ENCODE results near the gene CR1.
"Not testable (repeated sequence)": the region's sequence is repeated elsewhere in the genome, so short reads cannot be mapped to it uniquely, and the experiment has no call there.

Gene CR1

DNA sequence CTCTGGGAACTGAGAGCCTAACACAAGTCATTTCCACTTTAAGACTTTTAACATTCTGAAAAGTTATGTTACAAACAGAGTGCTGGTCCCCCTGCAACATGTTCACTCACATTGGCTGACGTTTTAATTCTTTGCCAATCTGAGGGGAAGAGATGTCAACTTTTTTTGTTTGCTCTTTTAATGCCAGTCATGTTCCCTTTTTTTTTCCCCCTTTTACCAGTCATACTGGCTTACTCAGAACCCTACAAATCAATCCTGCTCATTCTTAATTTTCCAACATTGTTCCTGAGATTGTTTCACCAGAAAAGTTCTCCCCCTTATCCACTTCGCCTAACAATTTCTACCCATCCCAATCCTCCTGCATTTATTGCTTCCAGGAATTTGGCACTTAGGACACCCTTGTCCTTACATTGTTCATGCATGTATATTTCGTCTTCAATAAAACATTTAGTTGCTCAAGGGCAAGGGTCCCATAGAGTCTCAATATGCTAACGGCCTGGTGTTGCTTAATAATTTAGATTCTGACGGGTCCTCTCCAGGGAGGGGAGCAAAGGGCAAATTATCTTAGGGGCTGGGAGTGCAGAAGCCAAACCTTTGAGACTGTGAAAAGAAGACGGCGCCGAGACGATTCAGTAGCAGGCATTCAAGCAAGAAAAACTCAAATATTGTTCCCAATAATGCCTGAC lies 148.4 kb downstream of the CR1 start:
- no peak for DNase-seq (ENCODE audit: low spot score)

DNA sequence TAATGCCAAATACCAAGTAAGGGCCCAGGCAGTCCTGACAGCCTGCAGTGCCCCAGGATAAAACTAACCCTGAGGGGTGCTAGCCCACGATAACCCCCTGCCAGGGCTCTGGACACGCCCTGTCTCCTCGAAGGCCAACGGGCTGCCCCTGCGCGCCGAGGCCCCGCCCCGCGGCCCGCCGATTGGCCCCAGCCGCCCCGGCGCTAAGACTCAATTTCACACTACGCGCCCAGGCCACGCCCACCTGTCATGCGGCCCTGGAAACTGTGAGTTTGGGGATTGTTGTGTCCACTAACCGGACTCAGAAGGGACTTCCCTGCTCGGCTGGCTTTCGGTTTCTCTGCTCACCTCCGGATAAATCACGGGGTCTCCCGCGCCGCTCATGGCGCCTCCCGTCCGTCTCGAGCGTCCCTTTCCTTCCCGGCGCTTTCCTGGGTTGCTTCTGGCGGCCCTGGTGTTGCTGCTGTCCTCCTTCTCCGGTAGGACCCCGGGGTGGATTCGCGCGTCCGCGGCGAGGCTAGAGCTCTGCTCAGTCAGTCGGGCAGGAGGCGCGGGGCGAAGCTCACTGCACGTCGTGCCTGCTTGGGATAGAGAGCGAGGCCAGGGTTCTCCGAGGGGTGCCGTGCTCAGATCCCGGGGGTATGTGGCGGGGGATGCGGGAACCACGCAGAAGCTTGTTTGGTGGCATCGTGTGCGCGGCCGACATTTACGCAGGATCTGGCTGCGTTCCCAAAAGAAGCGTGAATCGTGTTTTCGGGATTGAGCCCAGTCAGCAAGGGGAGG lies 149.1 kb downstream of the CR1 start, which contains the start of gene CR1L:
TSS of gene CR1L (plus strand) at position 282 of the 783 bp plus-strand sequence. CDS start at position 383, 101 bp downstream.
- DNase-seq (ENCODE audit: low spot score), result no peak

DNA sequence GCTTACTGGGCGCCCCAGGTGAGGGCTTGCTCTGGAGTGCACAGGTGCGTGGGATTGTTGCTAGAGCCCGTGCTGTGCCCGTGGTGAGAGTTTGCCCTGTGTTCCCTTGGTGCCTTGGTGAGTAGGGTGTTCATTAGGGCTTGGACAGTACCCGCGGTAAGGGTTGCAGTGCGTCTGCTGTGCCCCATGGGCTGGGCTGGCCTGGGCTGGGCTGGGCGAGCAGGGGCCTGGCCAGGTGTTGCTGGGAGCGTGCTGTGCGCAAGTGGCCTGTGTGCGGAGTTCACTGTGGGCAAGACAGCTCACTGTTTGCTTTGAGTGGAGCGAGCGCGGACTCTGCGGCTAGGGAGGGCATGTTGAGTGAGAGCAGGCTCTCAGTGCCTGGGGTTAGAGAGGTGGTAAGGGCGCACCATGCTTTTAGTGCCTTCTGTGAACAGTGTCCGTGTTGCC lies 149.7 kb downstream of the CR1 start:
- no peak for DNase-seq (ENCODE audit: low spot score)

DNA sequence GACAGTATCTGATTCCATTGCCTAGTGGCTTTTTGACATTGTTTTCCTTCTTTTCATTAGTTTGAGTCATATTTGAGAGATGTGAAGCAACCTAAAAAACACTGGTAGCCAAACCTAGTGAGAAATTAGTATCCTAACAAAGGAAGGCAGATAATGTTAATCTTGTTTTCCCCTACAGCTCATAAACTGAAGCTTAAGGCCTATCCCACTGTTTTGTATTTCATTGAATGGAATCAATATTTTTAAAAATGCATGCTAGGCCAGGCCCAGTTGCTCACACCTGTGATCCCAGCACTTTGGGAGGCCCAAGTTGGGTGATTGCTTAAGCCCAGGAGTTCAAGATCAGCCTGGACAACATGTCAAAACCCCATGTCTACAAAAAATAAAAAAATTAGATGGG lies 150.2 kb downstream of the CR1 start:
- DNase-seq (ENCODE audit: low spot score), result no peak

DNA sequence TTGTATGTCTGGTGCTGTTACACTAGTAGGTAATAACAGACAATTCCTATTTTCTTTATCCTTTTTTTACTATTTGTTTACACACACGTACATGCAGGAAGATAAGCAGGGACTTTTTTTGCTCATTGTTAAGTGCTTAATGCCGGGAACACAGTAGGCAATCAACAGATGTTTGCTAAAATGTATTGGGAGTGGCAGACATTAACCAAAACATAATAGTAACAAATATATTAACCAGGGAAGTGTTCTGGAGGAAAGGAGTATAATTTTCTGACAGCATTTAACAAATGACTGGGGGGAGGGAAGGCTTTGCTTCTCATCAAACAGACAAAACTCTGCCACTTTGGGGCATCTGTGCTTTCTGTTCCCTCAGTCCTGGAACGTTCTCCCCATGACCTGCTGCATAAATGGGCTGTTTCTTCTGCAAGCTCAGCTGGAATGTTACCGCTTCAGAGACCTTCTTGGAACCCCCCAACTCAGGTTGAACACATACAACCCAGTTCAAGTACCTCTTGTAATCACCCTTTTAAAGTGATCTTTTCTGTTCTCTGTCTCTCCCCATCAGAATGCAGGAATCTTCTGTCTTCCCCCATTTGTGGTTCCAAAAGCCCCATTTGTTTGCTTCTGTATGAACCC lies 151.1 kb downstream of the CR1 start:
- DNase-seq (ENCODE audit: low spot score), result no peak

DNA sequence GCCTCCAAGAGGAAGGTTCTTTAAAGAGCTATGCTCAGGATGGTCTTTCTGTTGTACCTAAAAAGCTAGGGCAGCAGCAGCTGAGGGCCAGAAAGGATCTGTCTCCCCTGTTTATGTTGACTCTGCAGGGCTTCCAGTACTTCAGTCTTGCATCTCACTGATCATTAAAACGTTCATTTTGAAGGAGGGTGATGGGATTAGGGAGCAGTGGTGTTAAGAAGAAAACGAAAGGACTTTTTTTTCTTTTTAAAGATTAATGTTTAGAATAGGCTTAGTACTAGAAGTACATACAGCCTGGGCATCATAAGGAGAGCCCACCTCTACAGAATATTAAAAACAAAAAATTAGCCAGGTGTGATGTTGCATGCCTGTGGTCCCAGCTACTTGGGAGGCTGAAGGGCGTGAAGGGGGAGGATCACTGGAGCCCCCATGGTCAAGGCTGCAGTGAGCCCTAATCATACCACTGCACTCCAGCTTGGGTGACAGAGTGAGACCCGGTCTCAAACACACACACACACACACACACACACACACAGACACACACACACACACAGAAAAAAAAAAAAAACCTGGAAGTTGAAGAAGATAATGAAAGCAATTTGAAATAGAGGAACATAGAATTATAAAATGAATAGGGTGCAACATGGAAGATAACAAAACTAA lies 151.8 kb downstream of the CR1 start:
- no peak for DNase-seq (ENCODE audit: low spot score)

DNA sequence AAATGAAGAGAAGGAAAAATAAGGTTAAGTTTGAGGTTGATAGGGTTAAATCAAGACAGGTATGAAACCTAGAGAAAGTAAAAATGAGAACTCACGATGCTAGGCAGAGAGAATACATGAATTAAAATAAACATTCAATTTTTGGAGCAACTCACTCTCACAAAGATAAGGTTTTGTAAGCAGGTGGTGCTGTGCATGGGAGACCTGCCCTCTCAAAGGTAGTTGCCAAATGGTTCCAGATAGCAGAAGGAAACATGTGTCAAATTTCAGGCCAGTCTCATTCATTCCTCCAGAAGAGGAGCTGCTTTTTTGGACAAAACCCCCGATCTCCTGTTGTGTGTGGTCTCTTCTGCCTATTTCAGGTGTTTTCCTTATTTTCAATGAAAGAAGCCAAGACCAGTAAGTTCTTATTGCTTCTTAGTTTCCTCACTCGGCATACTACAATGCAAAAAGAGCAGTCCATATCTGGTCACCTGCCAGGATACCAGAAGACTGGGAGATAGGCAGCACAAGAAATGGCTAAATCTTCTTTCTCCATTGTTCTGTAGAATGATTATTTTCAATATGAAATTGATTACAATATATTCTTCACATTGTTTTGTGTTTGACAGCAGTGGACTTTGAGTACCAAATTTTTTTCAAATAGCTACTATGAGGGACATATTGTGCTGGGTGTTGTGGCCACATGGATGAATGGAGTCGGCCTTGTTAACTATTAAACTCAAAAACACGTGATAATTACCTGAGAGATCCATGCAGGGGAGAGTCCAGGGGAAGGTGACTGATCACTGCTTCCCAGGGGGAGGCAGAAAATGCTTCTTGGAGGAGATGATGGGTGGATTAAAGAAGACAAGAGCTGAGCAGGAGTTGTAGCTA lies 152.6 kb downstream of the CR1 start:
- DNase-seq (ENCODE audit: low spot score), result no peak

DNA sequence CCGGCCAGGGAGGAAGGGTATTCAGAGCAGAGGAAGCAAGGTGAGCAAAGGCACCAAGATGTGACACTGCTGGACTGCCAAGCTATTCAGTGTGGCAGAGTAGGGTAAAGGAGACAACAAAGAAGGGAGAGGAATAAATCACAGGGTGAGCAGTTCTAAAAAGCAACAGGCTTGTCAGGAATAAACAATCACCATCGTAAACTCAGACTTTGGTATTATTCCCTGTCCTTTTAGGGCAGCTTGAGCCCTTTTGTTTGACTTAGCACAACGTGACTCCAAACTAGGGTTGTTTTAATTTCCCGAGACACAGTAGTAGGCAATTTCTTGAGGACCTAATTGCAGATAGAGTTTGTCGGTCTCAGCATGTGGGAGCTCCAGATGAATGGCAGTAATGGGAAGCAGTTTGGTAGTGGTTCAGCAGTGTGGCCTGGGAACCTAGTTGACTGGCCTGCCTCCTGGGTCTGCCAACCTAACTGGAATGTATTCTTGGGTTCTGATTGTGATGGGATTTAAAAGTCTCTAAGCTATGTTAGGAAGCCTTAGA lies 153.3 kb downstream of the CR1 start:
- DNase-seq (ENCODE audit: low spot score), result no peak

DNA sequence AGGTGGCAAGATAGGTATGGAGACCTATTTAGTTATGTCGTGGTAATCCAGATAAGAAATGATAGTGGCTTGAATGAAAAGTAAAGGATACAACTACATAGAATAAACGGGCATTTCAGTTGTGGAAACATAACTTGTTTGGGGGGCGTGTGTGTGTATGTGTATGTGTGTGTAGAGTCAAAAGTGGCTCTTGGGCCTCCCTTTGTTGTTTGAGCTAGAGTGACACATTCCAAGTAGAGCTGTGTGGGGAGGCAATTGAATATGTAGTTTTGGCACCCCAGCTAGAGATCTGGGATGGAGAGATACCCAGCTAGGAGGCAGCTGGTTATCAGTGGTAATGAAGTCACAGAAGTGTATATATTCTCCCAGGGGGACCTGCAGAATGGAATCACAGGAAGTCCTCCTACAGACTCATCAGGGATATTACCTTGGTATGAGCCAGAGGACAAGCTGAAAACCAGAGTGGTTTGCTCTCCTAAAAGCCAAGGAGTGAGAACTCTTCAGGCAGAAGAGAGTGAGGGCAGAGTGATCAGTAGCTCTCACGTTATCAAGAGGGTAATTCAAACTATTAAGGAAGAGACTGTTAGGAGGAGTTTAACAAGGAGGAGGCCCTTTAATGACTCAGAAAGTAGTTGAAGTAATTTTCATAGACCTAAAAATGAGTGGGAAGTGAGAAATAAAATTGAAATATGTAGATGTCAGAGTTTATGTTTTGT lies 154.1 kb downstream of the CR1 start:
- DNase-seq (ENCODE audit: low spot score), result no peak

DNA sequence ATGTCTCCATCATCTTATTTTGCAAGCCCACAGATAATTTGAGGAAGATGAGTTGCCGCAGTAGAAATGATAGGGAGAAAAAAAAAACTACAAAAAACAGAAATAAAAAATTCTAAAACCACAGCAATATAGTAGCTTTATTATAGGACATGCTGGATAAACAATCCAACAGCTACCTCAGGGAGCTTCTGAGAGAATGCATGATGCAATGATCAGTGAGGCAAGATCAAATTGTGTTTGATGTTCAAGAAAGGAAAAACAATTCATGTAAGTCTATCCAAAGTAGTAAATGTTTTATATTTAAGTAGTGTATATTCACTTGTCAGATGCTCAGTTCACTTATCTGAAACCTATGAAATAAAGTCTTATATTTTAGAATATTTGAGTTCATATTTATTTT lies 155.6 kb downstream of the CR1 start:
- DNase-seq (ENCODE audit: low spot score), result no peak

DNA sequence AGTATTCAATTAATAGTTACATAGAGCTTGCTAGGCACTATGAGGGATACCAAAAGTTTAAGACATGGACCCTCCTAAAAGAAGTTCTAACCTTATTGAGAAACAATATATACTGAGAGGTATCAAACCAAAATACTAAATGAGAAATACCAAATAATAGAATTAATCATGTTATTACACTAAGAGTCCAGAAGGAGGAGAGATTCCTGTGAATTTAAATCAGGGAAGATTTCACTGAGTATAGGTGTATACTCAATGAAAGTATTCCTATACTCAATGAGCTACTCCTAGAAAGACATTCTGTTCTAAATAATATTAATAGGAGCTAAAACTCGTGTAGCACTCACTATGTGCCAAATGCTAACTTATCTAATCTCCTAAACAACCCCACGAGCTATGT lies 158.4 kb downstream of the CR1 start:
- no peak for DNase-seq (ENCODE audit: low spot score)

DNA sequence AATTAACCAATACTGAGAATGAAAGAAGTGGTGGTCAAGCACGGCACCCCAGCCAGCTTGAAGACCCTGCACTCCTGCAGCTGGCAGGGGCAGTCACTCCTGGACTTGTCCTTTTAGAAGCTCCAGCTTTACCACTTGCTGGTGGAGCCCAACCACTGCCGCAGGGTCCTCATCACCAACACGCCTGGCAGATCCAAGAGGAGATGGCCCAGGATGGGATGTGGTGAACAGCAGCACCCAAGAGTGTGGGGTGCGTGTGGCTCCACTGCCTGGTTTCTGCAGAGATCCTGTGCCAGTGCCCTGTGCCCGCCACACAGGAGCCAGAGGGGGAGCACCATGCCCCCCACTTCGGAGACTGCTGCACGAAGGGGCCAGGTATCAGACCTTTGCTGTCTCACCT lies 162.5 kb downstream of the CR1 start:
- no peak for DNase-seq (ENCODE audit: low spot score)

DNA sequence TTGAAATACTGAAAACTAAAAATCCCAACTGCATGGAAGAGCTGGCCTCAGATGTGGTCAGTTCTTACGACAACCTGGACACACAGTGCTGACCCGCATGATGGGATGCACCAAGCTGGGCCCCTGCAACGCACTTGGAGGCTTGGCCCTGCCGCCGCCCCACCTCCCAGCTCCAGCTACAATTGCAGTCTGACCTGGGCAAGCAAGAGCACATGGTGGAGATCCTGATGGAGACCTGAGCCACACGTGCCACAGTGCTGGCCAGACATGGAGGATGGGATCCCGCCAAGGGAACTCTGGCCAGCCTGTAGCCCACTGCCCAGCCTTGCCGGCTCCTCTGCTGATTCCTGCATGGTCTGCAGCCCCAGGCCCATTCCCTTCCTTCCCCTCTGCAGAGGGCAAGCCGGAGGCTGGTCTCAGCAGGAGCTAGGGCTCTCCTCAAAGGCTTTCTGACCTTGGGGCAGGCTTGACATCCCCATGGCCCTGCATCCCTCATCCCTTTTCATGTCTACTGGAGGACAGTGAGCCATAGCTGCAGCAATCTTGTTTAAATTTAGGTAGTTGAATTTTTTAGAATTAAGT lies 163.0 kb downstream of the CR1 start:
- DNase-seq (ENCODE audit: low spot score), result no peak

DNA sequence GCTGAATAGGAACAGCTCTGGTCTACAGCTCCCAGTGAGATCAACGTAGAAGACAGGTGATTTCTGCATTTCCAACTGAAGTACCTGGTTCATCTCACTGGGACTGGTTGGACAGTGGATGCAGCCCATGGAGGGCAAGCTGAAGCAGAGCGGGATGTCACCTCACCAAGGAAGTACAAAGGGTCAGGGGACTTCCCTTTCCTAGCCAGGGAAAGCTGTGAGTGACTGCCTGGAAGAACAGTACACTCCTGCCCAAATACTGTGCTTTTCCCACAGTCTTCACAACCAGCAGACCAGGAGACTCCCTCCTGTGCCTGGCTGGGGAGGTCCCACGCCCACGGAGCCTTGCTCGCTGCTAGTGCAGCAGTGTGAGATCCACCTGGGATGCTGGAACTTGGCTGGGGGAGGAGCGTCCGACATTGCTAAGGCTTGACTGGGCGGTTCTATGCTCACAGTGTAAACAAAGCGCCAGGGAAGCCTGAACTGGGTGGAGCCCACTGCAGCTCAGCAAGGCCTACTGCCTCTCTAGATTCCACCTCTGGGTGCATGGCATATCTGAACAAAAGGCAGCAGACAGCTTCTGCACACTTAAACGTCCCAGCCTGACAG lies 163.7 kb downstream of the CR1 start:
- DNase-seq (ENCODE audit: low spot score), result no peak

DNA sequence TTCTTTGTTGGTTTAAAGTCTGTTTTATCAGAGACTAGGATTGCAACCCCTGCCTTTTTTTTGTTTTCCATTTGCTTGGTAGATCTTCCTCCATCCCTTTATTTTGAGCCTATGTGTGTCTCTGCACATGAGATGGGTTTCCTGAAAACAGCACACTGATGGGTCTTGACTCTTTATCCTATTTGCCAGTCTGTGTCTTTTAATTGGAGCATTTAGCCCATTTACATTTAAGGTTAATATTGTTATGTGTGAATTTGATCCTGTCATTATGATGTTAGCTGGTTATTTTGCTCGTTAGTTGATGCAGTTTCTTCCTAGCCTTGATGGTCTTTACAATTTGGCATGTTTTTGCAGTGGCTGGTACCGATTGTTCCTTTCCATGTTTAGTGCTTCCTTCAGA lies 165.5 kb downstream of the CR1 start:
- DNase-seq (ENCODE audit: low spot score), result not testable (repeated sequence)

DNA sequence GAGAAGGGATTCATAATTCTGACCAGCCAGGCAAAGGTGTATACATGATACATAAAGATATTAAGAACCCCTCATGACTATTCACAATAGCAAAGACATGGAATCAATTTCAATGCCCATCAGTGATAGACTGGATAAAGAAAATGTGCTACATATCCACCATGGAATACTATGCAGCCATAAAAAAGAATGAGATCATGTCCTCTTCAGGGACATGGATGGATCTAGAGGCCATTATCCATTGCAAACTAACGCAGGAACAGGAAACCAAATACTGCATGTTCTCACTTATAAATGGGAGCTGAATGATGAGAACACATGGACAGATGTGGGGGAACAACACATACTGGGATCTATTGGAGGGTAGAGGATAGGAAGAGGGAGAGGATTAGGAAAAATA lies 170.4 kb downstream of the CR1 start:
- DNase-seq (ENCODE audit: low spot score), result no peak

DNA sequence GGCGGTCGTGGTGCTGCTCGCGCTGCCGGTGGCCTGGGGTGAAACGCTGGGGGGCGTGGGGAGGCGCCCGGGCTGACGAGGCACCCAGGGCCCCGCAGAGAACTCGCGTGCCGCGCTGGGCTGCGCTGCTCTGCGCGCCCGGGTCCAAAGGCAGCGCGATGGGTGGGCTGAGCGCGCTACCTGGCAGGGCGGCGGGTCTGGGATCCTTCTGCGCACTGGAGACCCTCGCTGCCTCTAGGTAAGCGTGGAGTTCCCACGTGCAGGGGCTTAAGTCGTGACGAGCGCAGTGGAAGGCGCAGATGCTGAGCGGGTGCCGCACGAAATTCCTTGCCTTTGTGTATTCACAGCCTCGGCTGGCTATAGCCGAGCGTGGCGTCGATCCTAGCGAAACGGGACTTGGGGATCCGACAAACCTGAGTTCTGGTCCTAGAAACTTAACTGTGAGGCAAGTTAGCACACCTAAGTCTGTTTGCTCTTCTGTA lies 173.6 kb downstream of the CR1 start:
- no peak for DNase-seq (ENCODE audit: low spot score)

DNA sequence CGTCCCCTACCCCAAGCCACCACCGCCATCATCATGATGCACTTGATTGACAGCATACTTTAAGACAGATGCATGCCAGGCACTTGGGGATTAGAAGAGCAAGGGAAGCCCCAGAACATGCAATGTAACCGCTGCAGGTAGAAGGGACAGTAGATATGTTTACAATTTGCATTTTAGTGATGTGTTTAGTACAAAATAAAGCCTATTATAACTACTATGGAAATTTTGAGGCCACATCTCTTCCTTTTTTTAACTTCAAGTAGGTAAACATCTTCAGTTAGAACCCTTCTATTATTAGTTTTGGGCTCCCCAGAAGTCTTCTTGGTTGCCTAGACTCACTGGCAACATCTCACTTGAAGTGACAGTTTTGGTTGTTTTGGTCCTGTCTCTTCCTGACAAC lies 174.2 kb downstream of the CR1 start:
- DNase-seq (ENCODE audit: low spot score), result no peak

DNA sequence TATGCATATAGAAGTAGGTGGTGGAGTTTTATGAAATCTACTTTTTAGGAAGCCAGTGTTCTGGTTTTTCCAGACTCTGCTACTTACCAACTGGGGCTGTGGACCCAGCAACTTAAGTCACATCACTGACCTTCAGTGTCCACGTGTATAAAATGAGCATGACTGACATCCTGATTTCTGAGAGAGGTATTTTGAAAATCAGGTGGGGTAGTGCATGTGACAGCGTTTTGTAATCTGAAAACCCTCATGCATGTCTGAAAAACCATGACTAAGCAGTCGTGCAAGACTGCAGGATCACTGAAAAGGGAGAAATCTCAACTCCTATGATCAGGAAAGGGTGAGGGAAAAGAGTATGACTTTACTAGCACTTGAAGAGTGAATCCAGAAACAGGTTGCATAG lies 175.0 kb downstream of the CR1 start:
- DNase-seq (ENCODE audit: low spot score), result no peak

All from ecto neural progenitor cell (in vitro differentiated cells).